GM19023 (cell line): Measurements from ENCODE around the gene FAM184B.

Experiments used
- ATAC-seq: cut with Tn5 transposase; IDR thresholded peaks from one replicate; pipeline ENCODE4 v1.9.1; 2021; ENCODE audit warnings: mild to moderate bottlenecking, moderate library complexity; ENCODE audit not compliant: unreplicated experiment

The FAM184B gene

GRCh38 chr4:17587094-17587822 lies 194.2 kb downstream of the FAM184B start:
- ATAC-seq, result no peak

DNA sequence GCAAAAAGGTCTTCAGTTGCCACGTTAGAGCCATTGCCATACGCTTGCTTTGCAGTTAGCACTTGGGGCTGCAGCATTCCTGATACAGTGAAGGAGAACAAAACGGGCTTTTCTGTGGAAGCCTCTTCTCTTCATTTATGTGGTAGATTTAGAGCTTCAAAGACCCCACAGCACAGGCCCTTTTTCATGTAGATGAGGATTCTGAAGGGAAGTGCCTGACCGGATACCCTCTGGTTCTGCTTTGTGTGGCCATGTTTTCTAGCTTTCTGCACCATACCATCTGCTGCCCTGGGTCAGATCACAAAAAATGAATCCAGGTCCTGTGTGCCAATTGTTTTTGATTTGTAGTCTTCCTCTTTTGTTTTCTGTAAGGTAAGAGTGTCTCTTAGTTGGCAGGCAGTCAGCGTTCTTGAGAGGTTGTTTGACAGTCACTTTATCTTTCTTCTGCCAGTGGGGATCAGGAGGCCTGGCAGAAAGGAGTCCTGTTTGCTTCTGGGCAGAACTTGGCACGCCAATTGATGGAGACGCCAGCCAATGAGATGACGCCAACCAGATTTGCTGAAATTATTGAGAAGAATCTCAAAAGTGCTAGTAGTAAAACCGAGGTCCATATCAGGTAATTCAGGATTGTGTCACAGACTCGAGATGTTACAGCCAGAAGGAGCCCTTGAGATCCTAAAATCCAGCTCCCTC lies 196.8 kb downstream of the FAM184B start:
- ATAC-seq, result no peak

DNA sequence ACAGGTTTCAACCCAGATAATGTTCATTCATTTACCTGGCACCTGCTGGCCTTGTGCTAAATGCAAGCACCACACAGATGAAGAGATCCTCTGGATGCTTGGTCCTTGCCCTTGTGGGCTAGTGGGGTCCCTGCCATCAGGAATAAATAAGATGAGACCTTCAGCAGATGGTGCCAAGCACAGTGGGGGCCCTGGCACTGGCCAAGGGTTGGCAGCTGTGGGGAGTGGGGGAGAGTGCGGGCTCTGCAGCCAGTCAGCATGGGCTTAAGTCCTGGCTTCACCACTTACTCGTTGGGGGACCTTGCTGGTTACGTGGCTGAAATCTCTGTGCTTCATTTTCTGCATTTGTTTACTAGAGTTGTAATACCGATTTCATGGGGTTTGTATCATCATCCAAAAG lies 197.5 kb downstream of the FAM184B start:
- ATAC-seq, result no peak

- no peak for ATAC-seq
Measured at GRCh38 chr4:17583276-17583675, 198.1 kb downstream of the FAM184B start.

GRCh38 chr4:17580969-17581368 lies 200.5 kb downstream of the FAM184B start:
- ATAC-seq, result no peak
